ENCODE results near the gene NOD2. TPM values are rescaled to one million over a fixed set of nuclear protein-coding genes. Genes with fewer than 3 reads are reported as not detected.
A peak's percentile ranks its signal among the peaks of the same experiment; 100 is the strongest.

The NOD2 gene
- total RNA-seq, 4 donors from 2014 or later, result 33.8 to 66.2 (median 48.6) TPM

GRCh38 chr16:50659806-50660205 is 33.6 kb upstream of the NOD2 start:
- Histone ChIP-seq H3K27me3 (no peaks in the 10 kb centered on the region), H3K4me3 (no peak overlapping the region), H3K4me1 (peaks cover 2% of the 10 kb centered on the region), H3K36me3 (no peaks in the 10 kb centered on the region), H3K27ac (no peak overlapping the region), H3K9me3 (no peaks in the 10 kb centered on the region)
- TF ChIP-seq CTCF (IDR thresholded peaks at IDR 0.05) (no peak), POLR2A (IDR thresholded peaks at IDR 0.05) (no peak), EP300 (IDR thresholded peaks at IDR 0.05) (no peak), POLR2AphosphoS5 (IDR thresholded peaks at IDR 0.05) (no peak)
- 83% methylated on average over 5 of the region's 5 CpGs for WGBS
- DNase-seq (ENCODE audit: low spot score in 2 of 2), result no peak

GRCh38 chr16:50662306-50662940 is 31.0 kb upstream of the NOD2 start:
- Histone ChIP-seq H3K27ac (no peak overlapping the region), H3K27me3 (no peaks in the 10 kb centered on the region), H3K4me1 (peaks cover 9% of the 10 kb centered on the region), H3K9me3 (no peaks in the 10 kb centered on the region), H3K36me3 (no peaks in the 10 kb centered on the region), H3K4me3 (no peak overlapping the region)
- DNase-seq (ENCODE audit: low spot score in 2 of 2), result no peak
- TF ChIP-seq CTCF (IDR thresholded peaks at IDR 0.05) (no peak), EP300 (IDR thresholded peaks at IDR 0.05) (no peak), POLR2A (IDR thresholded peaks at IDR 0.05) (no peak), POLR2AphosphoS5 (IDR thresholded peaks at IDR 0.05) (no peak)
- 88% methylated on average over 10 of the region's 10 CpGs for WGBS

- peaks cover 25% of the 10 kb centered on the region for H3K4me1 ChIP-seq
- H3K27ac ChIP-seq, result no peak overlapping the region
- H3K4me3 ChIP-seq, result no peak overlapping the region
- no peaks in the 10 kb centered on the region for H3K36me3 ChIP-seq
- no peaks in the 10 kb centered on the region for H3K27me3 ChIP-seq
- 95% methylated on average over 5 of the region's 5 CpGs for WGBS
- no peak for TF ChIP-seq POLR2A (IDR thresholded peaks at IDR 0.05)
- no peak for TF ChIP-seq EP300 (IDR thresholded peaks at IDR 0.05)
- no peak for TF ChIP-seq POLR2AphosphoS5 (IDR thresholded peaks at IDR 0.05)
- TF ChIP-seq CTCF (IDR thresholded peaks at IDR 0.05), result no peak
- DNase-seq (ENCODE audit: low spot score in 2 of 2), result no peak
- no peaks in the 10 kb centered on the region for H3K9me3 ChIP-seq
Measured at GRCh38 chr16:50664270-50664669, 29.1 kb upstream of the NOD2 start.

GRCh38 chr16:50665128-50665878 is 28.1 kb upstream of the NOD2 start:
- TF ChIP-seq POLR2AphosphoS5 (IDR thresholded peaks at IDR 0.05), result no peak
- peak; percentile 74 to 88 for TF ChIP-seq CTCF (IDR thresholded peaks at IDR 0.05)
- Histone ChIP-seq H3K27me3 (no peaks in the 10 kb centered on the region), H3K4me3 (peak overlapping the region; percentile 52), H3K9me3 (no peaks in the 10 kb centered on the region), H3K4me1 (peaks cover 27% of the 10 kb centered on the region), H3K27ac (no peak overlapping the region), H3K36me3 (no peaks in the 10 kb centered on the region)
- DNase-seq (ENCODE audit: low spot score in 2 of 2), result peak in 1 of 2 donors; percentile 82
- WGBS, result 15% methylated on average over 38 of the region's 40 CpGs

GRCh38 chr16:50666658-50667496 is 26.5 kb upstream of the NOD2 start:
- Histone ChIP-seq H3K9me3 (peaks cover under 1% of the 10 kb centered on the region), H3K36me3 (no peaks in the 10 kb centered on the region), H3K4me3 (no peak overlapping the region), H3K27ac (no peak overlapping the region), H3K27me3 (no peaks in the 10 kb centered on the region), H3K4me1 (peaks cover 27% of the 10 kb centered on the region)
- no peak for DNase-seq (ENCODE audit: low spot score in 2 of 2)
- 71% methylated on average over 9 of the region's 9 CpGs for WGBS
- no peak for TF ChIP-seq POLR2AphosphoS5 (IDR thresholded peaks at IDR 0.05)
- TF ChIP-seq EP300 (IDR thresholded peaks at IDR 0.05), result no peak
- TF ChIP-seq CTCF (IDR thresholded peaks at IDR 0.05), result no peak
- no peak for TF ChIP-seq POLR2A (IDR thresholded peaks at IDR 0.05)

All from suprapubic skin (tissue), 4 donors.